Bladder microvascular endothelial cell (primary cell): ENCODE results near the gene TSPY3. TPM values are rescaled to one million over a fixed set of nuclear protein-coding genes. Genes with fewer than 3 reads are reported as not detected.

Experiments
- total RNA-seq: library from RNA; depleted of rRNA; stranded (reverse); fragments of >200 nt; gene quantifications from 2 replicates; pipeline ENCODE4 v1.2.3, GENCODE V29; 2014

TSPY3 gene, protein sequence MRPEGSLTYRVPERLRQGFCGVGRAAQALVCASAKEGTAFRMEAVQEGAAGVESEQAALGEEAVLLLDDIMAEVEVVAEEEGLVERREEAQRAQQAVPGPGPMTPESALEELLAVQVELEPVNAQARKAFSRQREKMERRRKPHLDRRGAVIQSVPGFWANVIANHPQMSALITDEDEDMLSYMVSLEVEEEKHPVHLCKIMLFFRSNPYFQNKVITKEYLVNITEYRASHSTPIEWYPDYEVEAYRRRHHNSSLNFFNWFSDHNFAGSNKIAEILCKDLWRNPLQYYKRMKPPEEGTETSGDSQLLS
- not detected in 2 replicates for total RNA-seq

DNA sequence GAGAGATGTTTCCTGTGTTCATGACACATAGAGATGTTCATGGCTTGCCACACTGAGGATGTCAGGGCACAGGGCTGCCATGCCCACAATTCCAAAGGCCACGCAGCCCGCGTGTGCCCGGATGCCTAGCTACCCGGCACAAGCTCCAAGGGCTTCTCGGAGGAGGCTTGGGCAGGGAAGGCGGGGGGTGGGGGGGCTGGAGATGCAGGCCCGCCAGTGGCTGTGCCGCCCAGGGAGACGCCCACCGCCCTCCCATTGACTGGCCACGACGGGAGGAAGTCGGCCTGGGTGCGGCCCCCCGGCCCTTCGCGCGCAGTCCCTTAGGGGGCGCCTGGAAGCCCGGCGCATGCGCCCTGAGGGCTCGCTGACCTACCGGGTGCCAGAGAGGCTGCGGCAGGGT lies at the start of gene TSPY3:
Gene TSPY3 (plus strand): TSS at position 301 of the 400 bp plus-strand sequence. CDS start 46 bp downstream, at position 347.

DNA sequence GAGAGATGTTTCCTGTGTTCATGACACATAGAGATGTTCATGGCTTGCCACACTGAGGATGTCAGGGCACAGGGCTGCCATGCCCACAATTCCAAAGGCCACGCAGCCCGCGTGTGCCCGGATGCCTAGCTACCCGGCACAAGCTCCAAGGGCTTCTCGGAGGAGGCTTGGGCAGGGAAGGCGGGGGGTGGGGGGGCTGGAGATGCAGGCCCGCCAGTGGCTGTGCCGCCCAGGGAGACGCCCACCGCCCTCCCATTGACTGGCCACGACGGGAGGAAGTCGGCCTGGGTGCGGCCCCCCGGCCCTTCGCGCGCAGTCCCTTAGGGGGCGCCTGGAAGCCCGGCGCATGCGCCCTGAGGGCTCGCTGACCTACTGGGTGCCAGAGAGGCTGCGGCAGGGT lies 40.7 kb upstream of the TSPY3 start, which contains the start of gene TSPY8:
Gene TSPY8 (plus strand): TSS at position 301 of the 400 bp plus-strand sequence. CDS start 46 bp downstream, at position 347.

Other genes starting within 250 kb of the TSPY3 start
- gene TSPY4, start 61.0 kb upstream of the TSPY3 start, total RNA-seq: not detected in 2 replicates
- not detected in 2 replicates for gene TSPY8, start 40.6 kb upstream of the TSPY3 start, total RNA-seq
- not detected in 2 replicates for gene TSPY1, start 68.5 kb downstream of the TSPY3 start, total RNA-seq
- not detected in 2 replicates for gene TSPY9, start 88.8 kb downstream of the TSPY3 start, total RNA-seq
- gene TSPY10, start 129.5 kb downstream of the TSPY3 start, total RNA-seq: not detected in 2 replicates